ENCODE data around the gene ESR1.
"Not testable (repeated sequence)": the region's sequence is repeated elsewhere in the genome, so short reads cannot be mapped to it uniquely, and the experiment has no call there.

ESR1 gene

GRCh38 chr6:151842816-151843215, 35.3 kb downstream of the ESR1 start:
- DNase-seq = no peak
- peaks cover 5% of the 10 kb centered on the region for H3K27me3 Mint-ChIP-seq (ENCODE audit: low read depth, poor library complexity)
- no peak for TF ChIP-seq CTCF (IDR thresholded peaks at IDR 0.05)
- H3K27ac Mint-ChIP-seq = no peak overlapping the region
- no peak overlapping the region for H3K4me3 Mint-ChIP-seq
- H3K4me1 Mint-ChIP-seq = no peaks in the 10 kb centered on the region
- no peaks in the 10 kb centered on the region for H3K9me3 Mint-ChIP-seq
- H3K36me3 Mint-ChIP-seq (ENCODE audit: low read depth) = no peaks in the 10 kb centered on the region

GRCh38 chr6:151847064-151847463, 39.6 kb downstream of the ESR1 start:
- Mint-ChIP-seq H3K27me3 (ENCODE audit: low read depth, poor library complexity) (peaks cover 3% of the 10 kb centered on the region), H3K27ac (no peak overlapping the region), H3K4me3 (no peak overlapping the region), H3K9me3 (no peaks in the 10 kb centered on the region), H3K36me3 (ENCODE audit: low read depth) (no peaks in the 10 kb centered on the region), H3K4me1 (no peaks in the 10 kb centered on the region)
- no peak for TF ChIP-seq CTCF (IDR thresholded peaks at IDR 0.05)
- peak; percentile 71 for DNase-seq

- TF ChIP-seq CTCF (IDR thresholded peaks at IDR 0.05) = no peak
- no peak overlapping the region for H3K4me3 Mint-ChIP-seq
- no peaks in the 10 kb centered on the region for H3K36me3 Mint-ChIP-seq (ENCODE audit: low read depth)
- no peak overlapping the region for H3K27ac Mint-ChIP-seq
- no peaks in the 10 kb centered on the region for H3K9me3 Mint-ChIP-seq
- no peaks in the 10 kb centered on the region for H3K4me1 Mint-ChIP-seq
- H3K27me3 Mint-ChIP-seq (ENCODE audit: low read depth, poor library complexity) = peaks cover 3% of the 10 kb centered on the region
- no peak for DNase-seq
Observed at GRCh38 chr6:151850479-151851003, 43.1 kb downstream of the ESR1 start.

- Mint-ChIP-seq H3K4me3 (no peak overlapping the region), H3K9me3 (no peaks in the 10 kb centered on the region), H3K27ac (no peak overlapping the region), H3K27me3 (ENCODE audit: low read depth, poor library complexity) (peaks cover 16% of the 10 kb centered on the region), H3K36me3 (ENCODE audit: low read depth) (no peaks in the 10 kb centered on the region), H3K4me1 (no peaks in the 10 kb centered on the region)
- no peak for TF ChIP-seq CTCF (IDR thresholded peaks at IDR 0.05)
- DNase-seq = no peak
Observed at GRCh38 chr6:151858294-151858693, 50.8 kb downstream of the ESR1 start.

- H3K27me3 Mint-ChIP-seq (ENCODE audit: low read depth, poor library complexity) = peaks cover 16% of the 10 kb centered on the region
- H3K9me3 Mint-ChIP-seq = no peaks in the 10 kb centered on the region
- H3K4me3 Mint-ChIP-seq = no peak overlapping the region
- DNase-seq = no peak
- no peak for TF ChIP-seq CTCF (IDR thresholded peaks at IDR 0.05)
- no peak overlapping the region for H3K27ac Mint-ChIP-seq
- no peaks in the 10 kb centered on the region for H3K36me3 Mint-ChIP-seq (ENCODE audit: low read depth)
- no peaks in the 10 kb centered on the region for H3K4me1 Mint-ChIP-seq
Observed at GRCh38 chr6:151862461-151862860, 55.0 kb downstream of the ESR1 start.

GRCh38 chr6:151867361-151867869, 59.9 kb downstream of the ESR1 start:
- not testable (repeated sequence) for H3K4me1 Mint-ChIP-seq; H3K27ac Mint-ChIP-seq; H3K9me3 Mint-ChIP-seq; H3K4me3 Mint-ChIP-seq; DNase-seq; H3K36me3 Mint-ChIP-seq (ENCODE audit: low read depth); H3K27me3 Mint-ChIP-seq (ENCODE audit: low read depth, poor library complexity)
